ENCODE measurements around the gene APCDD1L.

Gene APCDD1L

DNA sequence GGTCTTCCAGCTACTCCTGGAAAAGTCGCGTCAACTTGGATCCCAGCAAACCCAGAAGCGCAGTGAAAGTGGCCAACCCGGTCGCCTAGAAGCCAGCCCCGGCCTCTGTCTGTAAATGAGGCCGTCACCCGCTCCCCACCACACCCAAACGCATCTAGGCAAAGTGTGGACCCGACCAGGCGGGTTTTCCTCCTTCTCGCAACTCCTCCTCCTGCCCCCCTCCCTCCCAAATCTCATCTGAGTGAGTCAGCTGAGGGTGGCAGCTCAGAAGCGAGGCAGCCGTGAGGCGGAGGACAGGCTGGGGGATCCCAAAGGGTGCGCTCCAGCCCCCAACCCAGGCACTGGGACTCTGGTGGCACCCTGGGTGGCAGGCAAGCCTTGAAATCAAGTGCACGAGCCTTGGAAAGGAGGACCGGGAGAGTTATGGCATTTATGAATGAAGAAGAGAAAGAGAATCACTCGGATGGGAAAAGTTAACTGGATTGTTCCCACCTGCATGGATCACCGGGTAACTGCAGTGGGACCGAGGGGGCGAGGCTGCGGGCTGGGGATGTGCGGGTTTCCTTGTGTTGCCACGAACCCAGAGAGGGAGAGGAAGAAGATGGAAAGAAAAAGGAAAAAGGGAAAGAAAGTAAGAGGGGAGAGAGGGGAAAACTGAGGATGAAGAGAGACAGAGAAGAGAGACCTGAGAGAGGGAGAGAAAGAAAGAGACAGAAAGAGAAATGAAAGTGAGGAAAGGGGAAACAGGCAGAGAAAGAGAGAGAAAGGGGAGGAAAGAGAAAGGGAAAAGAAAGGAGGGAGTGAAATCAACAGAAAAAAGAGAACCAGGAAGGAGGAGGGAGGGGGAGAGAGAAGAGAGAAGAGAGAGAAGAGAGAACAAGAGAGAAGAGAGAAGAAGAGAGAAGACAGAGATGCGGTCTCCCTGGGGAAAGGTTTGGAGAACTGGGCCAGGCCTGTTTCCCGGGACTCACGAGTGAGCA is at the start of gene APCDD1L:
Gene APCDD1L, minus strand, starts transcription at position 167 of the 980 bp plus-strand sequence. CDS start 692 bp downstream, outside the sequence.
- no peak for TF ChIP-seq YY1 (IDR thresholded peaks at IDR 0.05; ENCODE audit: insufficient read depth, insufficient read length)
- TF ChIP-seq ZNF274 (IDR thresholded peaks at IDR 0.05; ENCODE audit: low read depth, low read length): no peak
- TF ChIP-seq SUZ12 (IDR thresholded peaks at IDR 0.05; ENCODE audit: extremely low read depth, insufficient read depth, insufficient read length): no peak
- peaks cover 76% of the 10 kb centered on the region for H3K27me3 ChIP-seq (ENCODE audit: insufficient read depth, insufficient read length)
- H3K9me3 ChIP-seq (ENCODE audit: insufficient read depth, low read length): peaks cover 12% of the 10 kb centered on the region; the same call in 1 of the 2 replicates
- peaks cover 7% of the 10 kb centered on the region for H3K4me1 ChIP-seq (ENCODE audit: insufficient read depth, insufficient read length)
- peak within 1 kb of the TSS; percentile 76 for H3K9ac ChIP-seq (ENCODE audit: insufficient read length, low read depth)
- DNase-seq (ENCODE audit: low read depth, low spot score): no peak
- peak within 1 kb of the TSS; percentile 71 for H3K4me3 ChIP-seq (ENCODE audit: insufficient read length, low read depth)
- H3K36me3 ChIP-seq (ENCODE audit: insufficient read depth, insufficient read length, low read length): no peaks in the 10 kb centered on the region

DNA sequence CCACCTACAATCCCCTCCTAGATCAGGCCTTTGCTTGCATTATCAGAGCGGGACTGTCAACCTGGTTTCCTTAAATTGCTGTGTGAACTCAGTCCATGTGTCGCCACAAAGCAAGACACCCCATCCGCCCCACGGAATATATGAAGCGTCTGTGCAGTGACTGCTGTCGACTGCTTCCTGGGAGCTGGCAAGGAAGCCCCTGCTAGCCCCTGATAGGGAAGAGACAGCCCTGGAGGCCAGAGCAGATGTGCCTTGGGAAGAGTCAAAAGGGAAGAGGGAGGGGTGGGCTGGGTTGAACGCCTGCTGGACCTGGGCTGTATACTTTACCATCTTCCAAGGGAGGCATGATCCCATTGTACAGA is 44.1 kb upstream of the APCDD1L start:
- Histone ChIP-seq H3K9me3 (ENCODE audit: insufficient read depth, low read length) (no peaks in the 10 kb centered on the region), H3K4me1 (ENCODE audit: insufficient read depth, insufficient read length) (peaks cover 3% of the 10 kb centered on the region), H3K4me3 (ENCODE audit: insufficient read length, low read depth) (no peak overlapping the region), H3K9ac (ENCODE audit: insufficient read length, low read depth) (no peak overlapping the region), H3K27me3 (ENCODE audit: insufficient read depth, insufficient read length) (no peaks in the 10 kb centered on the region), H3K36me3 (ENCODE audit: insufficient read depth, insufficient read length, low read length) (no peaks in the 10 kb centered on the region)
- no peak for TF ChIP-seq ZNF274 (IDR thresholded peaks at IDR 0.05; ENCODE audit: low read depth, low read length)
- no peak for TF ChIP-seq SUZ12 (IDR thresholded peaks at IDR 0.05; ENCODE audit: extremely low read depth, insufficient read depth, insufficient read length)
- no peak for DNase-seq (ENCODE audit: low read depth, low spot score)

DNA sequence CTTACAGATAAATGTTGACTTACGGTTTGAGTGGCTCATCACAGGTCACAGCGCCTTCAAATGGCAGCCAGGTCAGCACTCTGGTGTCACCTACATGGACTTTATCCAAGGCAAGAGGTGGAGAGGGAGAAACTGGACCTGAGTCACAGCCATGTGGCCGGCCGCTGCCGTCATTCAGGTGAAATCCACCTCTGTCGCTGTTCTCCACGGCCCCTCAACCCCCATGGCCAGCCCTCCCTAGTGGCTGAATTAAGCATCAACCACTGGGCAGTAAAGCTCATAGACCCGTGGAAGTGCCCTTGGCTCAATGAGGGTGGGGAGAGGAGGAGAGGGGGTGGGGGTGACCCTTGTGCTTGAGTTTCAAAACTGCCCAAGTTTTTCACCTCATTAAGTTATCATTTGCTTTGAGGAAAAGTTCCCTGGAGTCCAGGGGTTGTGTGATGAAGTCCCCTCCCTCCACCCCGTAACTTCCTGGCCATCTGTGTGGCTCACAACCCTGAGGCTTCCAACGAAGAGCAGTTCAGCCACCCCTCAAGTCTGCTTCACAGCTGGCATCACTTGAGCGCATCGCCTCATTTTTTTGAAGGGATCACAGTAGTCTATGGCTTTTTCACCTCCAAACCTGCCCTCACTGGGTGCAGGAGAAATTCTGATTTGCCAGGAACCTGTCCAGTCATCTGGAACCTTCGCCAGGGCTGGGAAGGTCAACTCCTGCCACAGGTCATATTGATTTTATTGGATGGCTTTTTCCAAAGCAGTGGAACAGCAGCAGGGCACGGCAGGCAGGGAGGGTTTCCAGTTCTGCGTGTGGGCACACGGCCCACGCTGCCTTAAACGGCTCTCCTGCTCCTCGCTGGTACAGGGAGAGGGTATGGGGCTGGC is 43.5 kb upstream of the APCDD1L start:
- Histone ChIP-seq H3K9me3 (ENCODE audit: insufficient read depth, low read length) (no peaks in the 10 kb centered on the region), H3K9ac (ENCODE audit: insufficient read length, low read depth) (no peak overlapping the region), H3K4me1 (ENCODE audit: insufficient read depth, insufficient read length) (peaks cover 4% of the 10 kb centered on the region), H3K36me3 (ENCODE audit: insufficient read depth, insufficient read length, low read length) (no peaks in the 10 kb centered on the region), H3K4me3 (ENCODE audit: insufficient read length, low read depth) (no peak overlapping the region), H3K27me3 (ENCODE audit: insufficient read depth, insufficient read length) (no peaks in the 10 kb centered on the region)
- DNase-seq (ENCODE audit: low read depth, low spot score): no peak
- no peak for TF ChIP-seq YY1 (IDR thresholded peaks at IDR 0.05; ENCODE audit: insufficient read depth, insufficient read length)
- no peak for TF ChIP-seq ZNF274 (IDR thresholded peaks at IDR 0.05; ENCODE audit: low read depth, low read length)
- no peak for TF ChIP-seq SUZ12 (IDR thresholded peaks at IDR 0.05; ENCODE audit: extremely low read depth, insufficient read depth, insufficient read length)

DNA sequence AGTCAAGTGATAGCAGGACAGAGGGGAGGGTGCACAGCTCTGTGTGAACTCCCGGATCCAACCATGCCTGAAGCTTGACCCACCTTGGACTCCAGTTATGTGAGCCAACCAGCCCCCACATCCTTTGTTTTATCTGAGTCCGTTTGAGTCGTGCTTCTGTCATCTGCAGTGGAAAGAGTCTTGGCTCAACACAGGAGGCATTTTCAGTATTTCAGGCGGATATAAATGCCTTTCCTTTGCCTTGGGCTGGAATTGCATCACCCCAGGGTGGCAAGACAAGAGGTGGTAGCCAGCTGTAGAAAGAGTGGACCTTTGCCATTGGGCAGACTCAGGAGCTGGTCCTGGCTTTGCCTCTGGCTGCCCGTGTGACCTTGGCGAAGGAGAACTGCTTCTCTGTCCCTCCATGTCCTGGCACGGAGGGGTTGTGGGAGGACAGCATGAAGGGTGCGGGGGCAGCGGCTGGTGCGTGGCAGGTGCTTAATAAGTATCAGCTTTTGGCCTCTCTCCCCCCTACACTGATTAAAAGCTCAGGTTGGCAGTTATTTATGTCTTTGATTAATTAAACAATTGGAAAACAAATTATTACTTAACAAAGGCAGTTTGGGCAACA is 42.6 kb upstream of the APCDD1L start:
- Histone ChIP-seq H3K4me1 (ENCODE audit: insufficient read depth, insufficient read length) (peaks cover 4% of the 10 kb centered on the region), H3K4me3 (ENCODE audit: insufficient read length, low read depth) (no peak overlapping the region), H3K27me3 (ENCODE audit: insufficient read depth, insufficient read length) (no peaks in the 10 kb centered on the region), H3K9ac (ENCODE audit: insufficient read length, low read depth) (no peak overlapping the region), H3K36me3 (ENCODE audit: insufficient read depth, insufficient read length, low read length) (no peaks in the 10 kb centered on the region), H3K9me3 (ENCODE audit: insufficient read depth, low read length) (no peaks in the 10 kb centered on the region)
- DNase-seq (ENCODE audit: low read depth, low spot score): no peak
- TF ChIP-seq SUZ12 (IDR thresholded peaks at IDR 0.05; ENCODE audit: extremely low read depth, insufficient read depth, insufficient read length): no peak
- TF ChIP-seq ZNF274 (IDR thresholded peaks at IDR 0.05; ENCODE audit: low read depth, low read length): no peak

DNA sequence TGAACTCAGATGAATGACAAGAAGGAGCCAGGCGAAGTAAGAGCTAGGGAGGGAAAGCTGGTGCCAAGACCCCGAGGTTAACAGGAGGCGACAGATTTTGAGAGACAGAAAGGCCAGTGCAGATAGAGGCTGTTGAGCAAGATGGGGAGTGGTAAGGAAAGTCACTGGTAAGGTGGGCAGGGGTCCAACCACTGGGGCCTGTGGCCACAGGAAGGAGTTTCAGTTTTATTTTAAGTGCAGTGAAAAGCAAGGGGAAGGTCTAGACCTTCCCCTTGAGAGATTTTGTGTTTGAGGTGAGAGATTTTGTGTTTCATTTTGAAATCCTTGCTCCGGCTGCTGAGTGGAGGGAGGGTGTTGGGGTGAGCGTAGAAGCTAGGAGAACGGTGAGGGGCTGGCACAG is 41.8 kb upstream of the APCDD1L start:
- Histone ChIP-seq H3K4me3 (ENCODE audit: insufficient read length, low read depth) (no peak overlapping the region), H3K36me3 (ENCODE audit: insufficient read depth, insufficient read length, low read length) (no peaks in the 10 kb centered on the region), H3K4me1 (ENCODE audit: insufficient read depth, insufficient read length) (peaks cover 4% of the 10 kb centered on the region), H3K9ac (ENCODE audit: insufficient read length, low read depth) (no peak overlapping the region), H3K9me3 (ENCODE audit: insufficient read depth, low read length) (no peaks in the 10 kb centered on the region), H3K27me3 (ENCODE audit: insufficient read depth, insufficient read length) (no peaks in the 10 kb centered on the region)
- TF ChIP-seq YY1 (IDR thresholded peaks at IDR 0.05; ENCODE audit: insufficient read depth, insufficient read length) (no peak), SUZ12 (IDR thresholded peaks at IDR 0.05; ENCODE audit: extremely low read depth, insufficient read depth, insufficient read length) (no peak), ZNF274 (IDR thresholded peaks at IDR 0.05; ENCODE audit: low read depth, low read length) (no peak)
- no peak for DNase-seq (ENCODE audit: low read depth, low spot score)

DNA sequence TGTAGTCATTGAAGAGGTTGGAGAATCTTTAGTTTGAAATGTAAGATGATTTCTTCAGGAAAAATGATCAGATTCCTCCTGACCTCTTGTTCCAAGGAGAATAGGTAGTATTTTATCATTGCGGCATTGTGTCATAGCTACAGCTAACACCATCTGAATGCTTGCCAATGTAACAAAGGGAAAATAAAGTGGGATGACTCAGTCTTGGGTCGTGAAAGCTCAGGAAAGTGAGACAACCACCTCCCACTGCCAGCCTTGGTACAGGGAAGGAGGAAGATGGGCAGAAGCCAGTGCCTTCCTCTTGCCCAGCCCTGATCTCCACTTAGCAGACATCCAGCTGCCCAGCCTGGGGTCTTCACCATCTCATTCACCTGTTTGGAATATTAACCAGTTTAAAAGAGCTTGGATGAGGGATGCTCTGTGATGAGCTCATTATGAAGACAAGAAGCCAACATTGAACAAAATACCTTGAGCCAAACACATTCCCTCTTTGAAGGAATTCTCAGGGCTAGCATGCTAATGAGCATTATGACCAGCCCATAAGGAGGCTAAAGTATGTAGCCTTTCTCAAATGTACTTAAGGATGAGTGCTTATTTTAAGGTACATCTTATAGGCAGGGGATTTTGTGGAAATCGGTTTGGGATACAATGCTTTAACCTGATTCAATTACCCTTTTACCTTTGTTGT is 40.0 kb upstream of the APCDD1L start:
- Histone ChIP-seq H3K9me3 (ENCODE audit: insufficient read depth, low read length) (no peaks in the 10 kb centered on the region), H3K4me3 (ENCODE audit: insufficient read length, low read depth) (no peak overlapping the region), H3K9ac (ENCODE audit: insufficient read length, low read depth) (no peak overlapping the region), H3K36me3 (ENCODE audit: insufficient read depth, insufficient read length, low read length) (no peaks in the 10 kb centered on the region), H3K4me1 (ENCODE audit: insufficient read depth, insufficient read length) (peaks cover 4% of the 10 kb centered on the region), H3K27me3 (ENCODE audit: insufficient read depth, insufficient read length) (no peaks in the 10 kb centered on the region)
- TF ChIP-seq SUZ12 (IDR thresholded peaks at IDR 0.05; ENCODE audit: extremely low read depth, insufficient read depth, insufficient read length) (no peak), YY1 (IDR thresholded peaks at IDR 0.05; ENCODE audit: insufficient read depth, insufficient read length) (no peak), ZNF274 (IDR thresholded peaks at IDR 0.05; ENCODE audit: low read depth, low read length) (no peak)
- DNase-seq (ENCODE audit: low read depth, low spot score): no peak
